CD4-positive, alpha-beta T cell treated with Interleukin-21 for 1 hour (primary cell): ENCODE measurements around the gene RNPEP.
"Not testable (repeated sequence)": the region's sequence is repeated elsewhere in the genome, so short reads cannot be mapped to it uniquely, and the experiment has no call there.

Experiments used
- DNase-seq: peaks from one replicate; pipeline ENCODE4 v3.0.0-alpha.2; 2020

Gene RNPEP

DNA sequence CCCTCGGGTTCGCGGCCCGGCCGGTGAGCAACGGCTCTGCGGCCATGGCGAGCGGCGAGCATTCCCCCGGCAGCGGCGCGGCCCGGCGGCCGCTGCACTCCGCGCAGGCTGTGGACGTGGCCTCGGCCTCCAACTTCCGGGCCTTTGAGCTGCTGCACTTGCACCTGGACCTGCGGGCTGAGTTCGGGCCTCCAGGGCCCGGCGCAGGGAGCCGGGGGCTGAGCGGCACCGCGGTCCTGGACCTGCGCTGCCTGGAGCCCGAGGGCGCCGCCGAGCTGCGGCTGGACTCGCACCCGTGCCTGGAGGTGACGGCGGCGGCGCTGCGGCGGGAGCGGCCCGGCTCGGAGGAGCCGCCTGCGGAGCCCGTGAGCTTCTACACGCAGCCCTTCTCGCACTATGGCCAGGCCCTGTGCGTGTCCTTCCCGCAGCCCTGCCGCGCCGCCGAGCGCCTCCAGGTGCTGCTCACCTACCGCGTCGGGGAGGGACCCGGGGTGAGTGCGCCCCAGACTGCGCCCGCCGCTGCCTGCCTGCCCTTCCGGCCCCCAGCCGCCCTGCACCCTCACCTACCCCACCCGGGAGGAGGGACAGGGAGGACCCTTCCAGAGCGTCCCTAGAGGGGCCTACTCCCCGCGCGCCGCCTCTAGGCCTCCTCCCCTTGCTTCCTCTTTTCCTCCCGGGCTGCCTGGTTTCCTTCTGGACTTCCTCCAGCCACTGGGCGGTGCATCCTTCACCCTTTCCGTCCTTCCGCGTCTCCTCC is at the start of gene RNPEP:
Gene RNPEP (plus strand): TSS at position 26 of the 757 bp plus-strand sequence. CDS start 19 bp downstream, at position 45.
- peak; percentile 55 for DNase-seq

- DNase-seq = no peak
Measured at GRCh38 chr1:201933840-201934430, 48.5 kb upstream of the RNPEP start.

DNA sequence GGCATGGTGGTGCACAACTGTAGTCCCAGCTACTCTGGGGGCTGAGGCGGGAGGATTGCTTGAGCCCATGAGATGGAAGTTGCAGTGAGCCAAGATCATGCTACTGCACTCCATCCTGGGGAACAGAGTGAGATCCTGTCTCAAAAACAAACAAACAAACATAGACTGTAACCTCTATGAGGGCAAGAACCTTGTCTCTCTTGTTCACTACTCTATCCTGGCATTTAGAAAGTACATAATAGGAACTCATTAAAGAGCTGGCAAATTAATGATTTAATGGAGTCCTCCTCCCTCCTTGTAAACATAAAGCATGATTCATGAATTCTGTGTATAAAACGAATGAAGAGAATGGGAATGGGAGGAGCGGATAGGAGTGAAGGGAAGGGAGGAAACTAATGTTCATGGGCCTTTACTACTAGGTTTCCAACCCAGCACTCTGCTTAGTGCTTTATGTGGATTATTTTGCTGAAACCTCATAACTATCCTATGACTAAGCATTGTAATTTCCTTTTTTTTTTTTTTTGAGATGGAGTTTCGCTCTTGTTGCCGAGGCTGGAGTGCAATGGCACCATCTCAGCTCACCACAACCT is 44.7 kb upstream of the RNPEP start:
- no peak for DNase-seq

- no peak for DNase-seq
Measured at GRCh38 chr1:201938440-201939035, 43.9 kb upstream of the RNPEP start.

DNA sequence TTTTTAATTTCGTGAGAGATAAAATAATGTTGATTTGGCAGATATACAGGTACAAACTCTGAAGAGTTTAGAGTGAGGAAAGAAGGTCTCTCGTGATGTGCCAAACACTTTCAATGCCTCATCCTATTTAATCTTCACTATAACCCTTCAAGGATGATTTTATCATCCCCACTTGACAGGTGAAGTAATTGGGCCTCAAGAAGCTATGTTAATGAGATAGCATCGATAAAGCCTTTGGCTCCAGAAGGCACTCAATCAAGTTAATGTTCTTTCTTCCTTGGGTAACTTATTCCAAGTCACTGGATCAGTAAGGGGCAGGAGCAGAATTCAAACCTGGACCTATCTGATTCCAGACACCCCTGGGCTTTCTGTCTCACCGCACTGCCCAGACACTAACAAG is 43.3 kb upstream of the RNPEP start:
- no peak for DNase-seq

GRCh38 chr1:201939574-201939973 is 42.9 kb upstream of the RNPEP start:
- no peak for DNase-seq

GRCh38 chr1:201940316-201940715 is 42.1 kb upstream of the RNPEP start:
- not testable (repeated sequence) for DNase-seq

GRCh38 chr1:201941420-201942128 is 40.9 kb upstream of the RNPEP start:
- DNase-seq = no peak

GRCh38 chr1:201942129-201942495 is 40.3 kb upstream of the RNPEP start:
- no peak for DNase-seq

- DNase-seq = no peak
Measured at GRCh38 chr1:201944002-201944401, 38.4 kb upstream of the RNPEP start.

GRCh38 chr1:201944639-201945038 is 37.8 kb upstream of the RNPEP start:
- no peak for DNase-seq

DNA sequence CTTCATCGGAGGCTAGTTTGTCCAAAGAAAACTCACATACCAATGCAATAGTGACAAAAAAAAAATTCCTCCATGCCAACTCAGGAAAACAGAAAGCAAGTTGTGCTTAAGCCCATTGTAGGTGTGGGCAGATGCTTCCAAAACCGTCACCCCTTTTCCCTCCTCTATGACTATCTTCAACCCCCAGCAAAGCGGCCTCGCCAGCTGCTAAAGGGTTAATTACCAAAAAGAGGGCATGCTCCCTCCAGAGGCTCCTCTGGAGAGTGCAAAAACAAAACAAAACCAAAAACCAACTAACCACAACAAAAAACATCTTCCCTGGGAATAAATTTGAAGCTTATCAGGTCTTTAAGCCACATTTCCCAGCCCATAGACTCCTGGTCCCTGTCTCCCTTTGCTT is 37.3 kb upstream of the RNPEP start:
- DNase-seq = no peak

GRCh38 chr1:201945863-201946223 is 36.6 kb upstream of the RNPEP start:
- no peak for DNase-seq

DNA sequence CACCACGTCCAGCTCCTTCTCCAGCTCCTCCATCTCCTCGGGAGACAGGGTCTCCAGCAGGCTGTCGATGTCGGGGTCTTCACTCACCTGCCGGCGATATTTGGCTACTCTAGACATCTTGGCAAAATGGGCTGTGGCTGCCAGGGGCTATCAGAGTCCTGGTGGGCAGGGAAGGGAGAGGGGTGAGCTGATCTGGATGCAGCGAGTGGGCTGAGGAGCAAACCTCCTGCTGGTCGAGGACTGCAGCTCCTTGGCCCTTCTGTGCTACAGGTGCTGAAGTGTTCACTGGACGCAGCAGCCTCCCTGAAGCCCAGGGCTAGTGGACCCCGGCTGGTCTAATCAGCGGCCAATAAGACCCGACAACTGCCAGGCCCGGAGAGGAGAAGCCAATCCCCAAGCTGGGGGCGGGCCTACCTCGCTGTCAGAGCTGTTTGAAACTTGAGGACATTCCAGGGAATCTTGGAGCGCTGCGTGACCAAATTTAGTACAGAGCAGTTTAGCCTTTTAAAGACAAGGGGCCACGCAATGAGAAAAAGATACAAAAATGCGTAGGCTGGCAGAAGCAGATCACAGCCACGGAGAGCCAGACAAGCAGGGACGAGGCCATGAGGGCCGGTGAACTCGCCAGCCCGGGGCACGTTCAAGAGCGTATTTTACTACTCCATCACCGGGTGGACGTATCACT is 36.1 kb upstream of the RNPEP start, which contains the start of gene LMOD1:
Gene LMOD1 (minus strand): TSS at position 325 of the 685 bp plus-strand sequence. CDS start 208 bp downstream, at position 117.
- DNase-seq = no peak

DNA sequence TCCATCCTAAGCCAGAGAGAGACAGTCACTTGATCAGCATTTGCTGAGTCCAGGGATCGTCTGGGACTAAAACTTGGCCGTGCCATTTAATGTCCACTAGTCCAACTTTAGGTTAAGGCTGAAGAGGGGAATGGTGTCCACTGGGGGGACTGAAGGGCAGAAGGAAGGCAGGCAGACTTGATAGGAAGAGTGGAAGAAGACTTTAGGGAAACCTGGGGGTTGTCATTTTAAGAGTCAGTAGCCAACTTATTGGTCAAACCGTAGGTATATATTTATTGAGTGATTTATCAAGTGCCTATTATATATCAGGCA is 34.8 kb upstream of the RNPEP start:
- DNase-seq = no peak

DNA sequence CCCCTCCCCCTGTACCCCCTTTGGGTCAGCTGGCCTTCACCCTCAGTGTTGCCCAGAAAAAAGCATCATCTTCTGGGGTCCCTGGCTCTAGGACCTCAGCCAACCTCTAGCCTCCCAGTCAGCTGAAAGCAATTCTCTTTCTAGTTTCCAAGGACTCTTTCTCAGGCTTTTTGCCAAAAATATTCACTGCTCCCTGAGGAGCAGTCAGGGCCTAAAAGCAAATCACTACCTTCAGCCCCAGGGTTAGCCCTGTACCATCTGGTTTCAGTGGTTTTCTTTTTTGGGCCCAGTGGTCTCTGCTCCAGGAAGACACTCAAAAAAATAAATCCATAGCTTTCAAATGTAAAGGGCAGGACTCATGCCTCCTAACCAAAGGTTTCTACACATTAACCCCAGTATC is 33.0 kb upstream of the RNPEP start:
- no peak for DNase-seq

DNA sequence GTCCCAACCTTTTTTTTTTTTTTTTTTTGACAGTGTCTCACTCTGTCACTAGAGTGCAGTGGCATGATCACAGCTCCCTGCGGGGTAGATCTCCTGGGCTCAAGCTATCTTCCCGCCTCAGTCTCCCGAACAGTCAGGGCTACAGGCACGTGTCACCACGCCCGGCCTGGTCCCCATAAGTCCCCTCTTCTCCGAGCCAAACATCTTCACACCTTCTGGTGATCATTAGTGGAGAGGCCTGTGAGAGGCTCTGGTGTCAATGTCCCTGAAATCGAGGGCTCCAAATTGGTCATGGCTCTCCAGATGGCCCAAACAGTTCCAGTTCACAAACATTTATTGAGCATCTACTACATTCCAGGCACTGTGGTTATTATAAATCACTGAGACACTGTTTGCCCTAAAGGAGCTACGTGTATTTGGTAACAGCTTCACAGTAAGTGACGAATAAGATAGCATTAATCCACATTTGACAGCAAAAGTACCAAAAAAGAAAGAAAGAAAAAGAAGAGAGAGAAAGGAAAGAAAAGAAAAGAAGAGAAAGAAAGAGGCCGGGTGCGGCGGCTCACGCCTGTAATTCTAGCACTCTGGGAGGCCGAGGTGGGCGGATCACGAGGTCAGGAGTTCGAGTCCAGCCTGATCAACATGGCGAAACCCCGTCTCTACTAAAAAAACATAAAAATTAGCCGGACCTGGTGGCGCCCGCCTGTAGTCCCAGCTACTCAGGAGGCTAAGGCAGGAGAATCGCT is 28.0 kb upstream of the RNPEP start:
- no peak for DNase-seq

- DNase-seq = peak; percentile 94
Measured at GRCh38 chr1:201955009-201955728, 27.3 kb upstream of the RNPEP start, which contains the start of gene TIMM17A. Gene TIMM17A, plus strand, starts transcription at chr1:201955503. Its CDS starts 24 bp downstream, at chr1:201955527.

GRCh38 chr1:201955729-201956143 is 26.7 kb upstream of the RNPEP start:
- DNase-seq = no peak

GRCh38 chr1:201958348-201958747 is 24.1 kb upstream of the RNPEP start:
- no peak for DNase-seq

DNA sequence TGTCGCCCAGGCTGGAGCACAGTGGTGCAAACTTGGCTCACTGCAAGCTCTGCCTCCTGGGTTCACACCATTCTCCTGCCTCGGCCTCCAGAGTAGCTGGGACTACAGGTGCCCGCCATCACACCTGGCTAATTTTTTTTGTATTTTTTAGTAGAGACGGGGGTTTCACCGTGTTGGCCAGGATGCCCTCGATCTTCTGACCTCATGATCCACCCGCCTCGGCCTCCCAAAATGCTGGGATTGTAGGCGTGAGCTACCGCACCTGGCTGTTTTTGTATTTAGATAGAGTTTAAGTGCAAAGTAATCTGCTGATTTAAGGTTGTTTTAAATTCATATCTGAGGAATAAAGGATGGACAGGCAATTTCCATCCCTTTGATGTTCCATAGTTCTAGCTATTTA is 20.1 kb upstream of the RNPEP start:
- DNase-seq = not testable (repeated sequence)
